ENCODE measurements around the gene GPRIN3.

Gene GPRIN3

GRCh38 chr4:89307446-89308160 is at the start of gene GPRIN3:
Gene GPRIN3 (minus strand): TSS chr4:89307800. CDS start chr4:89250110, 57,690 bp downstream.
- ATAC-seq: peak; percentile 75
- Mint-ChIP-seq H3K4me1 (peaks cover 51% of the 10 kb centered on the region), H3K4me3 (peak within 1 kb of the TSS; percentile 82), H3K27ac (no peak within 1 kb of the TSS), H3K36me3 (peaks cover 38% of the 10 kb centered on the region), H3K9me3 (no peaks in the 10 kb centered on the region)
- DNase-seq (ENCODE audit: low spot score in 2 of 2): peak; percentile 56 to 85

GRCh38 chr4:89357340-89357739 is 49.7 kb upstream of the GPRIN3 start:
- Mint-ChIP-seq H3K27ac (no peak overlapping the region), H3K9me3 (no peaks in the 10 kb centered on the region), H3K4me3 (no peak overlapping the region), H3K4me1 (no peaks in the 10 kb centered on the region), H3K36me3 (no peaks in the 10 kb centered on the region)
- ATAC-seq (no peak), DNase-seq (ENCODE audit: low spot score in 2 of 2) (no peak)

DNA sequence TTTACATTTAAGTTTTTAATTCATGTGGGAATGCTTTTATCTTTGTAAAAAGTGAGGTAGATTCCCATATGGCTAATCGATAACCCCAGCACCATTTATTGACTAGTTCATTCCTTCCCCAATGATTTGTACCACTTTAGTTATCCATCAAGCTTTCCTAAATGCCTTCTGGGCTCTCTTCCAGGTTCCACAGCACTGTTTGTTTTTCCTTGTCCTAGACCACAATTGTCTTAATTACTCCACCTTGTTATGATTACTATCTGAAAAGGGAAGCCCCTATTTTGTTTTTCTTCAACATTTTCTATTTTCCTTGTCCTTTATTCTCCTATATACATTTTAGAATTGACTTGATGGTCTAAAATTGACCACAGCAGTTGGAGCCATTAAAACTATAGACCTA is 48.5 kb upstream of the GPRIN3 start:
- ATAC-seq (no peak), DNase-seq (ENCODE audit: low spot score in 2 of 2) (no peak)
- Mint-ChIP-seq H3K9me3 (no peaks in the 10 kb centered on the region), H3K27ac (no peak overlapping the region), H3K4me1 (no peaks in the 10 kb centered on the region), H3K36me3 (no peaks in the 10 kb centered on the region), H3K4me3 (no peak overlapping the region)

GRCh38 chr4:89353514-89353913 is 45.9 kb upstream of the GPRIN3 start:
- Mint-ChIP-seq H3K4me1 (no peaks in the 10 kb centered on the region), H3K36me3 (no peaks in the 10 kb centered on the region), H3K27ac (peak overlapping the region; percentile 48), H3K4me3 (no peak overlapping the region), H3K9me3 (no peaks in the 10 kb centered on the region)
- DNase-seq (ENCODE audit: low spot score in 2 of 2): no peak
- peak; percentile 43 for ATAC-seq

GRCh38 chr4:89352541-89352940 is 44.9 kb upstream of the GPRIN3 start:
- H3K27ac Mint-ChIP-seq: no peak overlapping the region
- ATAC-seq (no peak), DNase-seq (ENCODE audit: low spot score in 2 of 2) (no peak)
- peaks cover 4% of the 10 kb centered on the region for H3K9me3 Mint-ChIP-seq
- H3K4me3 Mint-ChIP-seq: no peak overlapping the region
- H3K4me1 Mint-ChIP-seq: no peaks in the 10 kb centered on the region
- no peaks in the 10 kb centered on the region for H3K36me3 Mint-ChIP-seq

- H3K4me1 Mint-ChIP-seq: no peaks in the 10 kb centered on the region
- DNase-seq (ENCODE audit: low spot score in 2 of 2): no peak
- H3K9me3 Mint-ChIP-seq: peaks cover 10% of the 10 kb centered on the region
- no peaks in the 10 kb centered on the region for H3K36me3 Mint-ChIP-seq
- H3K4me3 Mint-ChIP-seq: no peak overlapping the region
- no peak overlapping the region for H3K27ac Mint-ChIP-seq
- no peak for ATAC-seq
Observed at GRCh38 chr4:89351201-89351600, 43.6 kb upstream of the GPRIN3 start.

DNA sequence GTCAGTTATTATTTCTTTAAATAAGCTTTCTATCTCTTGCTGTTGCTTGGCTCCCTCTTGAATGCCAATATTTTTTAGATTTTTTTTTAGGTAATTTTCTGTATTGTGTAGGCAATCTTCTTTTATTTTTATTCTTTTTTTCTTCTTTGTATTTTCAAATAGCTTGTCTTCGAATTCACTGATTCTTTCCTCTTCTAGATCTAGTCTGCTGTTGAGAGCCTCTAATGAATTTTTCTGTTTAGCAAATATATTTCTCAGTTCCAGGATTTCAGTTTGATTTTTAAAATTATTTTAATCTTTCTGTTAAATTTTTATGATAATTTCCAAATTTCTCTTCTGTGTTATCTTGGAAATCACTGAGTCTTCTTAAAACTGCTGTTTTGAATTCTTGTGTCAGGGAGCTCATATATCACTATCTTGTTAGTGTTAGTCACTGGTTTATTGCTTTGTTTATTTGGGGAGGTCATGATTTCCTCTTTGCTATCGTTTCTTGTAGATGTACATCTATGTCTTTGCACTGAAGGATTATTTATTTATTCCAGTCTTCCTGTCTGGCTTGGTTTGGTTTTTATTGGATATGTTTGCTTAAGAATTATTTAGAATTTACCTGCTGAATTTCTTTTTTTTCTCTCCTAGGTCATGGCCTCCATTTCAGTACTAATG is 39.9 kb upstream of the GPRIN3 start:
- peaks cover 10% of the 10 kb centered on the region for H3K9me3 Mint-ChIP-seq
- no peaks in the 10 kb centered on the region for H3K4me1 Mint-ChIP-seq
- DNase-seq (ENCODE audit: low spot score in 2 of 2) (no peak), ATAC-seq (no peak)
- no peak overlapping the region for H3K27ac Mint-ChIP-seq
- no peak overlapping the region for H3K4me3 Mint-ChIP-seq
- H3K36me3 Mint-ChIP-seq: no peaks in the 10 kb centered on the region

- Mint-ChIP-seq H3K27ac (no peak overlapping the region), H3K4me3 (no peak overlapping the region), H3K4me1 (no peaks in the 10 kb centered on the region), H3K36me3 (no peaks in the 10 kb centered on the region), H3K9me3 (peaks cover 10% of the 10 kb centered on the region)
- no peak for DNase-seq (ENCODE audit: low spot score in 2 of 2)
- no peak for ATAC-seq
Observed at GRCh38 chr4:89344571-89344970, 37.0 kb upstream of the GPRIN3 start.

DNA sequence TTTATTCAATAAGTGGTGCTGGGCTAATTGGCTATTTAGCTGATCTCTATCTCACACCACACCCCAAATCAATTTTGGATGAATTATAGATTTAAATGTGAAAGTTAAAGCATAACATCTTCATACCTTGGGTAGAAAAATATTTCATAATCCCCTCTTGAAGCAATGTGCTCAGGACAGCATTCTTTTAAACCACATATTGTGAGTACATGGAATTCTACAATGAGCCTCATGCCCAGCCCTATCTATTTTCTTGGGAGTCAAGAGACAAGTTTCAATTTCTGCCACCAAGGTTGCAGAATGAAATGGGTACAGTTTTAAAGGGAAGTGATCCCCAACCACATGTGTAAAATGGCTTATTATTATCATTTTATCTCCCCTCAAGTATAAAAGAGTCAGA is 30.6 kb upstream of the GPRIN3 start:
- H3K27ac Mint-ChIP-seq: no peak overlapping the region
- ATAC-seq: no peak
- H3K4me3 Mint-ChIP-seq: no peak overlapping the region
- H3K9me3 Mint-ChIP-seq: no peaks in the 10 kb centered on the region
- no peak for DNase-seq (ENCODE audit: low spot score in 2 of 2)
- H3K4me1 Mint-ChIP-seq: no peaks in the 10 kb centered on the region
- no peaks in the 10 kb centered on the region for H3K36me3 Mint-ChIP-seq

DNA sequence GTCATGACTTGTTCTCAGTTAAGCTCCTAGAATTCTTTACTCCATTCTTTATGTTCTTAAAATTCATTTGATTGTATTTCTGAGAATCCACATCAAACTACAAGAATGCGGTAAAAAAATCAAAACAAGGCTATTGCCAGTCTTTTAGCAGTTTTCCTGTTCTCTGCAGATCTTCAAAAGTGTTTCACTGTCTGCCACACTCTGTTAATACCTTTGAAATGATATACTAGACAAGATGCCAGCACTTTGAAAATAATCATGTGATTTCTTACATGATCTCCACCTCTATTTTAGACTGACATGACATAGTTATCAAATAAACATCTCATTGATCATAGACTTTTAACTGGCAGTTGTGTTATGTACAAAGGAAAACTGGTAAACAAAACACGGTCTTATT is 30.1 kb upstream of the GPRIN3 start:
- no peak for DNase-seq (ENCODE audit: low spot score in 2 of 2)

GRCh38 chr4:89336818-89337420 is 29.3 kb upstream of the GPRIN3 start:
- ATAC-seq (peak; percentile 74), DNase-seq (ENCODE audit: low spot score in 2 of 2) (no peak)
- Mint-ChIP-seq H3K4me1 (no peaks in the 10 kb centered on the region), H3K9me3 (no peaks in the 10 kb centered on the region), H3K36me3 (no peaks in the 10 kb centered on the region), H3K4me3 (no peak overlapping the region), H3K27ac (no peak overlapping the region)

More for the DNA sequence above, 30.1 kb upstream of the GPRIN3 start:
- no peaks in the 10 kb centered on the region for H3K9me3 Mint-ChIP-seq
- H3K4me1 Mint-ChIP-seq: no peaks in the 10 kb centered on the region
- H3K36me3 Mint-ChIP-seq: no peaks in the 10 kb centered on the region
- ATAC-seq: no peak
- no peak overlapping the region for H3K4me3 Mint-ChIP-seq
- no peak overlapping the region for H3K27ac Mint-ChIP-seq

- DNase-seq (ENCODE audit: low spot score in 2 of 2): no peak
- Mint-ChIP-seq H3K4me3 (no peak overlapping the region), H3K27ac (no peak overlapping the region), H3K9me3 (no peaks in the 10 kb centered on the region), H3K36me3 (no peaks in the 10 kb centered on the region), H3K4me1 (no peaks in the 10 kb centered on the region)
- ATAC-seq: no peak
Observed at GRCh38 chr4:89334830-89335229, 27.2 kb upstream of the GPRIN3 start.

- Mint-ChIP-seq H3K36me3 (no peaks in the 10 kb centered on the region), H3K9me3 (no peaks in the 10 kb centered on the region), H3K27ac (no peak overlapping the region), H3K4me3 (no peak overlapping the region), H3K4me1 (no peaks in the 10 kb centered on the region)
- DNase-seq (ENCODE audit: low spot score in 2 of 2): no peak
- no peak for ATAC-seq
Observed at GRCh38 chr4:89334311-89334710, 26.7 kb upstream of the GPRIN3 start.

DNA sequence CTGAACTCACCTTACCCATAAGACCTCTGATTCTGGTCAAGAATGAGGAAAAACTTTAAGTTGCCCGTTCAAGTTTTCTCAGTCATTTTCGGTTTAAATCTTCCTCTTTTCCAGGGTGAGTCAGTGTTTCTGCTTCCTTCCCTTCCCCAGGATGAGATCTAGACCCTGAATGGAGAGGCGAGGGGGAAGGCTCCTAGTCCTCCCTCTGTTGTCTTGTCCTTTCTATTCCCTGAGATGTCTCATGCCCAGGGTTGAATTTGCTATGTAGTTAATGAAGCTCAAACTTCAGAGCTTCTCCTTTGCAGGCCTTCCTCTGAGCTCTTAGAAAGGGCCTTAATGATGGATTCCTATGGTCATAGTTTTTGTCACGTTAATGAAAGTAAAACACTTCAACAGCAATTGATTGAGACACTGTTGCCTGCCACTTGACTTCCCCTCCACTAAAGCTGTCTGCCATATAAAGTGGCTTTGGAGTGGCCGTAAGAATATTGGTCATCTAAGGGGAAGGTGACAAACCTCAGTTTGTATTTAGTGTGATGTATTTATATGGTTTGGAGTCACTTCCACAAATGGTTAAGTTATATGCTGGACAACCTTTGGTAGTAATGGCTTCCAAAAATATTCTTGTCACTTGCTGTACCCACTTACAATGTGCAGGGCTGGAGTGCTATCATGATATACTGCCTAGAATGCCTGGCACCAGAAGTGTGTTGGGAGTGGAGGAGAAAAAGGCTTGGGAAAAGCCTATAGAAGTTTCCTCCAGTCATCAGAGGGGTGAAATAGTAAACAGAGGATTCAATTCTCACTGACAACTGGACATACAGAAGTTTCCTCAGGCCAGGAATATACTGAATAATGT is 24.3 kb upstream of the GPRIN3 start:
- no peak overlapping the region for H3K4me3 Mint-ChIP-seq

GRCh38 chr4:89331197-89331596 is 23.6 kb upstream of the GPRIN3 start:
- Mint-ChIP-seq H3K9me3 (peaks cover 2% of the 10 kb centered on the region), H3K4me3 (no peak overlapping the region), H3K36me3 (no peaks in the 10 kb centered on the region), H3K4me1 (no peaks in the 10 kb centered on the region), H3K27ac (no peak overlapping the region)
- DNase-seq (ENCODE audit: low spot score in 2 of 2): no peak
- no peak for ATAC-seq

More for the DNA sequence above, 24.3 kb upstream of the GPRIN3 start:
- Mint-ChIP-seq H3K4me1 (no peaks in the 10 kb centered on the region), H3K36me3 (no peaks in the 10 kb centered on the region), H3K27ac (no peak overlapping the region), H3K9me3 (peaks cover 2% of the 10 kb centered on the region)
- no peak for DNase-seq (ENCODE audit: low spot score in 2 of 2)
- ATAC-seq: no peak
